ENCODE data around the gene HS3ST3A1. TPM values are rescaled to one million over a fixed set of nuclear protein-coding genes. Genes with fewer than 3 reads are reported as not detected.

Gene HS3ST3A1
- polyA plus RNA-seq, 1 experiment: 6.6 TPM

DNA sequence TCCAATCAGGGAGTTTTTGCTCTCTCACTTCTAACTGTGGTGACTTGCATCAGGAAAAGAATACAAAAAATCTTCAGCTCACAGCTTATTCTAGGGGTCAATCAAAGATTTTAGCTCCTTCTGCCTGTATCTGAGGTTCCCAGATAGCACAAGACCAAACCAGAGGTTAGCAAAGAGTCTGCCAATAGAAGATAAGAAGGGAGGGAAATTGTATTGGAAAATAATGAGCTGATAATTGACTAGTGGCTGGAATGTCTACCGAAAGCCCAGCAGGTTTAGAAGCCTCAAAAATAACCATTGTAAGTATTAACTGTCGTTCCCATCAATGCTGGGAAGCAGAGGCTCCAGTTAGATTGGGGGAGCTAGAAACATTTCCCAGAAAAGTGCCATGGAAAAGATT is 26.3 kb downstream of the HS3ST3A1 start:
- Histone ChIP-seq H3K27ac (ENCODE audit: low read depth, low read length) (no peak overlapping the region), H3K9me3 (ENCODE audit: control insufficient read depth, insufficient read depth, low read length) (no peaks in the 10 kb centered on the region), H3K4me3 (ENCODE audit: low read depth, low read length) (no peak overlapping the region), H3K27me3 (ENCODE audit: control insufficient read depth, insufficient read depth, low read length) (no peaks in the 10 kb centered on the region)
- ChIA-PET POLR2A (interaction anchor here (1.0 kb wide), 1 partner anchor 13 kb away, joined by 6 read pairs; no protein-coding TSS in a partner anchor), CTCF (interaction anchor here (1.1 to 1.2 kb wide), 3 partner anchors 19 to 238 kb away, joined by 3 to 5 read pairs (median 3); no protein-coding TSS in a partner anchor)
- no peak for DNase-seq (ENCODE audit: low read depth, low spot score)
- TF ChIP-seq, protein P1, sequence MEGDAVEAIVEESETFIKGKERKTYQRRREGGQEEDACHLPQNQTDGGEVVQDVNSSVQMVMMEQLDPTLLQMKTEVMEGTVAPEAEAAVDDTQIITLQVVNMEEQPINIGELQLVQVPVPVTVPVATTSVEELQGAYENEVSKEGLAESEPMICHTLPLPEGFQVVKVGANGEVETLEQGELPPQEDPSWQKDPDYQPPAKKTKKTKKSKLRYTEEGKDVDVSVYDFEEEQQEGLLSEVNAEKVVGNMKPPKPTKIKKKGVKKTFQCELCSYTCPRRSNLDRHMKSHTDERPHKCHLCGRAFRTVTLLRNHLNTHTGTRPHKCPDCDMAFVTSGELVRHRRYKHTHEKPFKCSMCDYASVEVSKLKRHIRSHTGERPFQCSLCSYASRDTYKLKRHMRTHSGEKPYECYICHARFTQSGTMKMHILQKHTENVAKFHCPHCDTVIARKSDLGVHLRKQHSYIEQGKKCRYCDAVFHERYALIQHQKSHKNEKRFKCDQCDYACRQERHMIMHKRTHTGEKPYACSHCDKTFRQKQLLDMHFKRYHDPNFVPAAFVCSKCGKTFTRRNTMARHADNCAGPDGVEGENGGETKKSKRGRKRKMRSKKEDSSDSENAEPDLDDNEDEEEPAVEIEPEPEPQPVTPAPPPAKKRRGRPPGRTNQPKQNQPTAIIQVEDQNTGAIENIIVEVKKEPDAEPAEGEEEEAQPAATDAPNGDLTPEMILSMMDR (IDR thresholded peaks at IDR 0.05; ENCODE audit: low read depth, low read length): no peak

- Histone ChIP-seq H3K27me3 (ENCODE audit: control insufficient read depth, insufficient read depth, low read length) (no peaks in the 10 kb centered on the region), H3K27ac (ENCODE audit: low read depth, low read length) (no peak overlapping the region), H3K9me3 (ENCODE audit: control insufficient read depth, insufficient read depth, low read length) (no peaks in the 10 kb centered on the region), H3K4me3 (ENCODE audit: low read depth, low read length) (no peak overlapping the region)
- ChIA-PET POLR2A (no interaction called here), CTCF (no interaction called here)
- no peak for DNase-seq (ENCODE audit: low read depth, low spot score)
- TF ChIP-seq, protein P1 (IDR thresholded peaks at IDR 0.05; ENCODE audit: low read depth, low read length): no peak
These were observed 29.1 kb downstream of the HS3ST3A1 start for GRCh38 chr17:13572581-13572980.

DNA sequence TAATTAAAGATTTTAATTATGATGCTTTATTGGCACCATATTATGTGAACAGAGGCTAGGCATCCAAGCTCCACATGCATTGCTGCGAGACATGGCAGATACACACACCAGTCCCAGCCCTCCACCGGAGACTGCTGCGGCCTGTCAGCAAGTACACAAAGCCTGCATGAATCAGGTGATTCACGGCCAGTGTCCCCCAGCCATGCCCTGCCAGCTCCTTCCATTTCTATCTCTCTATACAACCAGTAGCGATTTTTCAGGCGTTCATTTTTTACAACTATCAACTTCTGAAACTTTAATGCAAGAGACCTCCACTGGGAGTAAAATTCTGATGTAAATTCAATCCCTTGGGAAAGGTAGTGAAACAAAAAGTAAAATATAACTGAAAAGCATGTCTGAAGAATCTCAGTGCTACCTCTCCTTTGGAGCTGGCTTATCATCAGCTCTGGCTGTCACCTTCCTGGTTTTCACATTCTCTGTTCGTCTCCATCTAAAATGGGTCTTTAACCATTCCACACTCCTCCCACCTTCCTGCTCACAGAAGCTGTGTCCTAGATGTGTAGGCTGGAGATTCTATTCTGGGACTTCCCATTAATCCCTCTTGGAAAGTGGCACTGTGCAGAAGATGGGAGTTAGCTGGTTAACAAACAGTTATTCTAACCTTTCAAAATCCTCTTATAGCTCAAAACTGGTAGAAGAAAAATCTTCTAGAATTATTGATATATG is 32.2 kb downstream of the HS3ST3A1 start:
- no peak for DNase-seq (ENCODE audit: low read depth, low spot score)
- CTCF ChIA-PET: interaction anchor here (1.1 kb wide), 1 partner anchor 232 kb away, joined by 3 read pairs; no protein-coding TSS in a partner anchor
- H3K27me3 ChIP-seq (ENCODE audit: control insufficient read depth, insufficient read depth, low read length): no peaks in the 10 kb centered on the region
- H3K4me3 ChIP-seq (ENCODE audit: low read depth, low read length): no peak overlapping the region
- TF ChIP-seq, protein P1 (IDR thresholded peaks at IDR 0.05; ENCODE audit: low read depth, low read length): no peak
- H3K9me3 ChIP-seq (ENCODE audit: control insufficient read depth, insufficient read depth, low read length): no peaks in the 10 kb centered on the region
- H3K27ac ChIP-seq (ENCODE audit: low read depth, low read length): no peak overlapping the region
- POLR2A ChIA-PET: no interaction called here

DNA sequence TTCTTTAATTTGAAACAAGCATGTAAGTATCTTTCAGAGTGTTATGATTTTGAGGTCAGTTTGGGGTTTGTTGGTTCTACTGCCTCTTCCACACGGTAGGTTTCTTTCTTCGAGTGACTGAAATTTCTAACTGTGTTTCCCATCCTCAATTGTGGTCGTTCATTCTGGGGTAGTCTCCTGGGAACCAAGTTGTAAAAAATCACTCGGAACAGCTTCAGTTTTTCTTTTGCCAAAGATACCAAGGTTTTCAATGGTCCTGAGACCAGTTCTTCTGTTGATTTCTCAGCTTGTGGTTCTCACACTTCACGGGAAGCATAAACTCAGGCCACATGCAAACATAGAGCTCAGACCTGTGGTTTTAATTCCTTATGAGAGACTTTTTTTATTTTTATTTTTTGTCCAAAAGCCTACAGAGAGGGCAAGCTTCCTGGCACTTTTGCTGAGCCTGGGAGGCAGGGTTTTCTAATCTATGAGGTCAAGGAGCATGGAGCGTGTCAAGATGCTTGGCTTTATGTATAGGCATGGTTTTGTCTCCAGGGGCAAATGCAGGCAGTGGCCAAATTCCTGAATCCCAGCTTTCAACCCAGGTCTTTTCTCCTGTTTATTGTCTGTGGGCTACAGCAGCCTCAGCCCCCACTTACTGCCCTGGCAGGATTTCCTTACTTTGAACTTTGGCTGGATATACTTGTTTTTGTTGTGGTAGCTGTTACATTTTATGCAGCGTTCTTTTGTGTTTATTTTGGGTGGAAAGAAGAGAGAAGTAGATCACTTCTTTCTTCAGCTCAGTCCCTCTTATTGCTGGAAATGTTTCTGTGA is 32.9 kb downstream of the HS3ST3A1 start:
- no peak for DNase-seq (ENCODE audit: low read depth, low spot score)
- CTCF ChIA-PET: interaction anchor here (1.1 kb wide), 1 partner anchor 231 kb away, joined by 3 read pairs; no protein-coding TSS in a partner anchor
- no peaks in the 10 kb centered on the region for H3K9me3 ChIP-seq (ENCODE audit: control insufficient read depth, insufficient read depth, low read length)
- no peaks in the 10 kb centered on the region for H3K27me3 ChIP-seq (ENCODE audit: control insufficient read depth, insufficient read depth, low read length)
- POLR2A ChIA-PET: no interaction called here
- H3K27ac ChIP-seq (ENCODE audit: low read depth, low read length): no peak overlapping the region
- H3K4me3 ChIP-seq (ENCODE audit: low read depth, low read length): no peak overlapping the region
- TF ChIP-seq, protein P1 (IDR thresholded peaks at IDR 0.05; ENCODE audit: low read depth, low read length): no peak

DNA sequence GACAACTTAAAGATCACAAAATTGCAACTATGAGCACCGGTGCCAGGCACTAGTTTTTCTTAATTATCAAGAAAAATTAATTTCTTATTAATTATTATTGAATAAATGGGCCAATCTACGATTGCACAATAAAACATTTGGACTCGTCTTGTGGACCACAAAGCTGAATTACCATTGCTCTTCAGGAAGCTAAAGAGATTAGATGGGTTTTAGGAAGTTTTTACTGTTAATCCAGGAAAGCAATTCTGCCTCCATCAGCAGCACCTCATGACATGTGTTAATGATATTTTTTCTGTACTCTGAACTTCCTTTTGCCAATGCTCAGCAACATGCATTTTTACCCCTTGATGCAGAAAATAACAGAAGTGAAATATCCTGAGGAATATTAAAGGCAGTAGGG is 37.9 kb downstream of the HS3ST3A1 start:
- no peak overlapping the region for H3K4me3 ChIP-seq (ENCODE audit: low read depth, low read length)
- TF ChIP-seq, protein P1 (IDR thresholded peaks at IDR 0.05; ENCODE audit: low read depth, low read length): no peak
- H3K27me3 ChIP-seq (ENCODE audit: control insufficient read depth, insufficient read depth, low read length): no peaks in the 10 kb centered on the region
- no peak overlapping the region for H3K27ac ChIP-seq (ENCODE audit: low read depth, low read length)
- DNase-seq (ENCODE audit: low read depth, low spot score): no peak
- CTCF ChIA-PET: interaction anchor here (1.3 to 1.6 kb wide), 2 partner anchors 18 to 31 kb away, joined by 3 to 4 read pairs; no protein-coding TSS in a partner anchor
- no peaks in the 10 kb centered on the region for H3K9me3 ChIP-seq (ENCODE audit: control insufficient read depth, insufficient read depth, low read length)
- POLR2A ChIA-PET: no interaction called here
